C4-2B (cell line): ENCODE measurements around the gene NR3C2.

Source experiments
- H3K27ac ChIP-seq: fragments of 450-650 bp; 2 replicates; pipeline ENCODE4 v1.5.1; 2017
- CTCF ChIP-seq: fragments of 450-650 bp; conservative IDR thresholded peaks from 2 replicates; pipeline ENCODE4 v1.5.1; 2017; ENCODE audit warnings: mild to moderate bottlenecking
- ZFX ChIP-seq: fragments of 450-650 bp; IDR thresholded peaks from 2 replicates; pipeline ENCODE4 v1.6.1; 2017

Gene NR3C2

GRCh38 chr4:148443512-148444295, 1.5 kb upstream of the NR3C2 start:
- peak overlapping the region; percentile 19; the same call in 1 of the 2 replicates for H3K27ac ChIP-seq
- TF ChIP-seq CTCF: no peak
- TF ChIP-seq ZFX: no peak

- no peak for TF ChIP-seq ZFX
- no peak for TF ChIP-seq CTCF
- H3K27ac ChIP-seq: peak overlapping the region; percentile 69
Observed at GRCh38 chr4:148442832-148443511, 758 bp upstream of the NR3C2 start.

- H3K27ac ChIP-seq: peak overlapping the region; percentile 69
- TF ChIP-seq CTCF (no peak), ZFX (no peak)
Observed at GRCh38 chr4:148441624-148441985, 609 bp downstream of the NR3C2 start.

- TF ChIP-seq CTCF (no peak), ZFX (no peak)
- H3K27ac ChIP-seq: no peak overlapping the region
Observed at GRCh38 chr4:148438047-148438446, 4.2 kb downstream of the NR3C2 start.

GRCh38 chr4:148437439-148437838, 4.8 kb downstream of the NR3C2 start:
- TF ChIP-seq CTCF (no peak), ZFX (no peak)
- no peak overlapping the region for H3K27ac ChIP-seq

- TF ChIP-seq ZFX: no peak
- TF ChIP-seq CTCF: no peak
Observed at GRCh38 chr4:148436512-148436911, 5.7 kb downstream of the NR3C2 start.

GRCh38 chr4:148435654-148436406, 6.4 kb downstream of the NR3C2 start:
- no peak overlapping the region for H3K27ac ChIP-seq
- TF ChIP-seq ZFX (no peak), CTCF (no peak)

More at GRCh38 chr4:148436512-148436911, 5.7 kb downstream of the NR3C2 start:
- H3K27ac ChIP-seq: no peak overlapping the region
